Measurements from ENCODE around the gene NEUROG1.
A peak's percentile ranks its signal among the peaks of the same experiment; 100 is the strongest.

Gene NEUROG1

GRCh38 chr5:135553688-135554462, 18.1 kb upstream of the NEUROG1 start:
- TF ChIP-seq ZNF169 (tag by site-specific recombination; IDR thresholded peaks at IDR 0.05) (no peak), PATZ1 (tag by site-specific recombination; IDR thresholded peaks at IDR 0.05) (0 out of 2 replicates have a peak, but pooled peaks have one; percentile 34), ZNF324 (tag by site-specific recombination; IDR thresholded peaks at IDR 0.05) (no peak), ZBTB48 (tag by site-specific recombination; IDR thresholded peaks at IDR 0.05) (peak; percentile 61), ZNF692 (tag by site-specific recombination; IDR thresholded peaks at IDR 0.05) (peak; percentile 67), ZNF112 (tag by site-specific recombination; IDR thresholded peaks at IDR 0.05) (no peak), ZNF560 (tag by site-specific recombination; IDR thresholded peaks at IDR 0.05; ENCODE audit: borderline replicate concordance) (no peak), ZNF366 (tag by site-specific recombination; conservative IDR thresholded peaks at IDR 0.05) (peak; percentile 41; the same call in 1 of the 2 replicates), IKZF3 (tag by site-specific recombination; IDR thresholded peaks at IDR 0.05) (peak; percentile 71), SP3 (tag by site-specific recombination; IDR thresholded peaks at IDR 0.05) (peak; percentile 10; the same call in 1 of the 2 replicates), ZBTB17 (tag by site-specific recombination; IDR thresholded peaks at IDR 0.05) (0 out of 2 replicates have a peak, but pooled peaks have one; percentile 21), ZNF623 (tag by site-specific recombination; IDR thresholded peaks at IDR 0.05) (no peak), ZNF354C (tag by site-specific recombination; IDR thresholded peaks at IDR 0.05; ENCODE audit: borderline replicate concordance, low read depth) (no peak), TRIM28 (IDR thresholded peaks at IDR 0.05; ENCODE audit: borderline replicate concordance, low read length) (no peak), ZNF701 (tag by site-specific recombination; IDR thresholded peaks at IDR 0.05) (no peak), ZFP69B (tag by site-specific recombination; IDR thresholded peaks at IDR 0.05) (peak; percentile 67; the same call in 1 of the 2 replicates), ZFP3 (tag by site-specific recombination; IDR thresholded peaks at IDR 0.05; ENCODE audit: low read depth) (peak; percentile 81), ZNF654 (tag by site-specific recombination; IDR thresholded peaks at IDR 0.05; ENCODE audit: low read depth) (peak; percentile 68)
- TF ChIP-seq, protein P1, sequence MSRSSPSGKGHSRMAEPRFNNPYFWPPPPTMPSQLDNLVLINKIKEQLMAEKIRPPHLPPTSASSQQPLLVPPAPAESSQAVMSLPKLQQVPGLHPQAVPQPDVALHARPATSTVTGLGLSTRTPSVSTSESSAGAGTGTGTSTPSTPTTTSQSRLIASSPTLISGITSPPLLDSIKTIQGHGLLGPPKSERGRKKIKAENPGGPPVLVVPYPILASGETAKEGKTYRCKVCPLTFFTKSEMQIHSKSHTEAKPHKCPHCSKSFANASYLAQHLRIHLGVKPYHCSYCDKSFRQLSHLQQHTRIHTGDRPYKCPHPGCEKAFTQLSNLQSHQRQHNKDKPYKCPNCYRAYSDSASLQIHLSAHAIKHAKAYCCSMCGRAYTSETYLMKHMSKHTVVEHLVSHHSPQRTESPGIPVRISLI (tag by site-specific recombination; IDR thresholded peaks at IDR 0.05) = peak; percentile 65; the same call in 1 of the 2 replicates
- TF ChIP-seq, protein P2, sequence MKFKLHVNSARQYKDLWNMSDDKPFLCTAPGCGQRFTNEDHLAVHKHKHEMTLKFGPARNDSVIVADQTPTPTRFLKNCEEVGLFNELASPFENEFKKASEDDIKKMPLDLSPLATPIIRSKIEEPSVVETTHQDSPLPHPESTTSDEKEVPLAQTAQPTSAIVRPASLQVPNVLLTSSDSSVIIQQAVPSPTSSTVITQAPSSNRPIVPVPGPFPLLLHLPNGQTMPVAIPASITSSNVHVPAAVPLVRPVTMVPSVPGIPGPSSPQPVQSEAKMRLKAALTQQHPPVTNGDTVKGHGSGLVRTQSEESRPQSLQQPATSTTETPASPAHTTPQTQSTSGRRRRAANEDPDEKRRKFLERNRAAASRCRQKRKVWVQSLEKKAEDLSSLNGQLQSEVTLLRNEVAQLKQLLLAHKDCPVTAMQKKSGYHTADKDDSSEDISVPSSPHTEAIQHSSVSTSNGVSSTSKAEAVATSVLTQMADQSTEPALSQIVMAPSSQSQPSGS (tag by site-specific recombination; IDR thresholded peaks at IDR 0.05; ENCODE audit: low read depth) = no peak
- TF ChIP-seq, protein P3, sequence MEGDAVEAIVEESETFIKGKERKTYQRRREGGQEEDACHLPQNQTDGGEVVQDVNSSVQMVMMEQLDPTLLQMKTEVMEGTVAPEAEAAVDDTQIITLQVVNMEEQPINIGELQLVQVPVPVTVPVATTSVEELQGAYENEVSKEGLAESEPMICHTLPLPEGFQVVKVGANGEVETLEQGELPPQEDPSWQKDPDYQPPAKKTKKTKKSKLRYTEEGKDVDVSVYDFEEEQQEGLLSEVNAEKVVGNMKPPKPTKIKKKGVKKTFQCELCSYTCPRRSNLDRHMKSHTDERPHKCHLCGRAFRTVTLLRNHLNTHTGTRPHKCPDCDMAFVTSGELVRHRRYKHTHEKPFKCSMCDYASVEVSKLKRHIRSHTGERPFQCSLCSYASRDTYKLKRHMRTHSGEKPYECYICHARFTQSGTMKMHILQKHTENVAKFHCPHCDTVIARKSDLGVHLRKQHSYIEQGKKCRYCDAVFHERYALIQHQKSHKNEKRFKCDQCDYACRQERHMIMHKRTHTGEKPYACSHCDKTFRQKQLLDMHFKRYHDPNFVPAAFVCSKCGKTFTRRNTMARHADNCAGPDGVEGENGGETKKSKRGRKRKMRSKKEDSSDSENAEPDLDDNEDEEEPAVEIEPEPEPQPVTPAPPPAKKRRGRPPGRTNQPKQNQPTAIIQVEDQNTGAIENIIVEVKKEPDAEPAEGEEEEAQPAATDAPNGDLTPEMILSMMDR (tag by site-specific recombination; IDR thresholded peaks at IDR 0.05) = peak; percentile 58; the same call in 1 of the 2 replicates
- CTCF ChIA-PET = interaction anchor here (0.5 to 13.3 kb wide), 26 partner anchors 12 to 1103 kb away, joined by 3 to 853 read pairs (median 4); partner anchors contain the start of genes CXCL14 and SLC25A48
- POLR2A ChIA-PET = interaction anchor here (0.6 to 2.0 kb wide), 2 partner anchors 91 to 334 kb away, joined by 3 to 4 read pairs; no protein-coding TSS in a partner anchor
- H3K27ac ChIP-seq (ENCODE audit: extremely low read depth, low read depth, low read length) = no peak overlapping the region
- H3K4me3 ChIP-seq (ENCODE audit: low read depth, low read length) = no peak overlapping the region
- no peaks in the 10 kb centered on the region for H3K4me1 ChIP-seq (ENCODE audit: control insufficient read depth, insufficient read depth, low read length)
- no peaks in the 10 kb centered on the region for H3K9me3 ChIP-seq (ENCODE audit: control insufficient read depth, insufficient read depth, low read depth, low read length)
- H3K36me3 ChIP-seq (ENCODE audit: control insufficient read depth in 2 of 2, insufficient read depth in 1 of 2, low read length in 2 of 2) = no peaks in the 10 kb centered on the region

All from HEK293 (cell line).